ENCODE results near the gene SPDYE2.
"Not testable (repeated sequence)": the region's sequence is repeated elsewhere in the genome, so short reads cannot be mapped to it uniquely, and the experiment has no call there.

Gene SPDYE2

GRCh38 chr7:102604431-102605145, 53.6 kb downstream of the SPDYE2 start:
- not testable (repeated sequence) for DNase-seq (ENCODE audit: low read depth in 2 of 2)

- not testable (repeated sequence) for DNase-seq (ENCODE audit: low read depth in 2 of 2)
Observed at GRCh38 chr7:102606848-102607247, 55.8 kb downstream of the SPDYE2 start.

GRCh38 chr7:102609734-102610133, 58.7 kb downstream of the SPDYE2 start:
- not testable (repeated sequence) for DNase-seq (ENCODE audit: low read depth in 2 of 2)

GRCh38 chr7:102610441-102610840, 59.4 kb downstream of the SPDYE2 start:
- DNase-seq (ENCODE audit: low read depth in 2 of 2), result not testable (repeated sequence)

- not testable (repeated sequence) for DNase-seq (ENCODE audit: low read depth in 2 of 2)
Observed at GRCh38 chr7:102611013-102611674, 60.1 kb downstream of the SPDYE2 start.

GRCh38 chr7:102611675-102612325, 60.8 kb downstream of the SPDYE2 start:
- not testable (repeated sequence) for DNase-seq (ENCODE audit: low read depth in 2 of 2)
